ENCODE data around the gene AEBP2. TPM values are rescaled to one million over a fixed set of nuclear protein-coding genes. Genes with fewer than 3 reads are reported as not detected.

AEBP2 gene
- total and polyA plus RNA-seq, 2 donors (not counting 3 experiments of a cell fraction or from before 2014, with no cell fraction given), result 8.8 to 42.2 TPM

- Histone ChIP-seq H3K9me3 (replicated peaks; ENCODE audit: control insufficient read depth, insufficient read depth, low read length) (no peaks in the 10 kb centered on the region), H3K9ac (replicated peaks; ENCODE audit: extremely low read depth, insufficient read depth, low read length) (no peak overlapping the region), H2AFZ (ENCODE audit: low read depth, low read length) (no peak overlapping the region), H4K20me1 (replicated peaks; ENCODE audit: control insufficient read depth, extremely low read depth, insufficient read depth, low read length) (no peaks in the 10 kb centered on the region), H3K9me1 (replicated peaks; ENCODE audit: control insufficient read depth, extremely low read depth, insufficient read depth, low read length) (no peaks in the 10 kb centered on the region), H3K4me1 (ENCODE audit: control insufficient read depth, extremely low read depth, insufficient read depth, low read length) (peaks cover 4% of the 10 kb centered on the region), H3K36me3 (ENCODE audit: control insufficient read depth in 2 of 2, extremely low read depth in 1 of 2, insufficient read depth in 2 of 2, low read length in 2 of 2) (peaks cover 0 to 6% of the 10 kb centered on the region in 2 experiments), H3K27ac (ENCODE audit: insufficient read depth, low read depth, low read length) (no peak overlapping the region), H3K4me2 (ENCODE audit: insufficient read depth, low read length) (no peak overlapping the region), H3K79me2 (ENCODE audit: control insufficient read depth, insufficient read depth, low read length) (peaks cover 64% of the 10 kb centered on the region), H3K27me3 (ENCODE audit: control insufficient read depth in 2 of 2, insufficient read depth in 2 of 2, low read length in 2 of 2) (no peaks in the 10 kb centered on the region), H3K4me3 (replicated peaks in 1 of 3; ENCODE audit: insufficient read depth in 1 of 3, low read depth in 1 of 3, low read length in 3 of 3) (no peak overlapping the region)
- intact Hi-C loops (cut with micrococcal nuclease) (no loop called here), dilution Hi-C loops (cut with MboI; ENCODE audit: extremely low pct_ligation_motif_present, low sequenced_read_pairs) (no loop called here)
- CTCF ChIA-PET, result no interaction called here
- DNase-seq (ENCODE audit: low read depth, low spot score) (no peak), FAIRE-seq (no peak)
- BruUV-seq (replicated peaks), result no TSS peak
- TF ChIP-seq MAX (IDR thresholded peaks at IDR 0.05; ENCODE audit: insufficient read depth, insufficient read length), result no peak
- no peak for TF ChIP-seq POLR2A (IDR thresholded peaks at IDR 0.05; ENCODE audit: low read depth, low read length)
- TF ChIP-seq FOS (IDR thresholded peaks at IDR 0.05; ENCODE audit: borderline replicate concordance, insufficient read depth, low read length), result no peak
- TF ChIP-seq JUN (IDR thresholded peaks at IDR 0.05; ENCODE audit: borderline replicate concordance, insufficient read depth, insufficient read length, low read depth), result no peak
- TF ChIP-seq CTCF (IDR thresholded peaks at IDR 0.05; ENCODE audit: extremely low read depth in 1 of 2, insufficient read depth in 1 of 2, low read depth in 1 of 2, low read length in 2 of 2), result no peak
- TF ChIP-seq GATA2 (IDR thresholded peaks at IDR 0.05; ENCODE audit: insufficient read depth, insufficient read length, low read depth, low read length), result no peak
- no peak for TF ChIP-seq EZH2 (IDR thresholded peaks at IDR 0.05; ENCODE audit: borderline replicate concordance, low read depth, low read length, severe bottlenecking)
- POLR2A ChIA-PET, result no interaction called here
These were observed 22.7 kb downstream of the AEBP2 start for GRCh38 chr12:19461999-19462398.

All from endothelial cell of umbilical vein (primary cell).